PC-9 (cell line): ENCODE results near the gene APEH. TPM values are rescaled to one million over a fixed set of nuclear protein-coding genes. Genes with fewer than 3 reads are reported as not detected.

Experiments used
- BruUV-seq: library from RNA; stranded (reverse); fragments of 400-500 nt; replicated peaks from 2 replicates; lab custom pipeline; 2021; lab: Mats Ljungman, UMichigan
- CTCF ChIA-PET: fragments of 300-600 bp; sonication (Branson Sonifier 250); formaldehyde crosslinking; loops from one replicate; lab custom pipeline; 2022; ENCODE audit warnings: antibody characterized with exemption; lab: Charles Lee
- POLR2A ChIA-PET: fragments of 300-600 bp; sonication (Branson Sonifier 250); formaldehyde crosslinking; loops from one replicate; lab custom pipeline; 2022; ENCODE audit warnings: antibody characterized with exemption; ENCODE audit not compliant: unreplicated experiment; lab: Charles Lee
- DNase-seq, 2 experiments: peaks; one replicate each; pipeline versions ENCODE4 v3.0.0 to v3.0.0-alpha.2; 2015 to 2022; ENCODE audit warnings: mixed read lengths in 1 of 2
- H2AFZ ChIP-seq: fragments of 200-600 bp; sonication (generic); 2 replicates; pipeline ENCODE4 v1.8.1; 2017; ENCODE audit warnings: antibody characterized with exemption
- H3F3A ChIP-seq: fragments of 200-600 bp; sonication (generic); 2 replicates; pipeline ENCODE4 v1.8.1; 2017; ENCODE audit warnings: antibody characterized with exemption, mild to moderate bottlenecking, low read depth; ENCODE audit not compliant: insufficient read depth
- H3K27ac ChIP-seq: fragments of 200-600 bp; sonication (generic); 2 replicates; pipeline ENCODE4 v1.6.1; 2016; ENCODE audit warnings: mixed run types
- H3K27me3 ChIP-seq: fragments of 200-600 bp; sonication (generic); 2 replicates; pipeline ENCODE4 v1.6.1; 2016; ENCODE audit warnings: low read depth, mixed run types; ENCODE audit not compliant: insufficient read depth
- H3K36me3 ChIP-seq: fragments of 200-600 bp; sonication (generic); 2 replicates; pipeline ENCODE4 v1.6.1; 2016; ENCODE audit warnings: low read depth, mixed run types
- H3K4me1 ChIP-seq: fragments of 200-600 bp; sonication (generic); replicated peaks from 2 replicates; pipeline ENCODE4 v1.6.1; 2016; ENCODE audit warnings: mixed run types; ENCODE audit not compliant: insufficient read depth
- H3K4me2 ChIP-seq: fragments of 200-600 bp; sonication (generic); 2 replicates; pipeline ENCODE4 v1.6.1; 2017; ENCODE audit warnings: mixed run types
- H3K4me3 ChIP-seq: fragments of 200-600 bp; sonication (generic); 2 replicates; pipeline ENCODE4 v1.6.1; 2016; ENCODE audit warnings: mixed run types
- H3K79me2 ChIP-seq: fragments of 200-600 bp; sonication (generic); 2 replicates; pipeline ENCODE4 v1.6.1; 2017; ENCODE audit warnings: low read depth, mixed run types
- H3K9me2 ChIP-seq: fragments of 200-600 bp; sonication (generic); 2 replicates; pipeline ENCODE4 v1.8.1; 2017; ENCODE audit warnings: mild to moderate bottlenecking; ENCODE audit not compliant: insufficient read depth
- H3K9me3 ChIP-seq: fragments of 200-600 bp; sonication (generic); 2 replicates; pipeline ENCODE4 v1.8.1; 2016; ENCODE audit warnings: low read depth; ENCODE audit not compliant: insufficient read depth
- H4K20me1 ChIP-seq: fragments of 200-600 bp; sonication (generic); 2 replicates; pipeline ENCODE4 v1.8.1; 2017; ENCODE audit not compliant: insufficient read depth
- CTCF ChIP-seq: fragments of 200-600 bp; sonication (generic); conservative IDR thresholded peaks from 2 replicates; pipeline ENCODE4 v1.6.1; 2017; ENCODE audit warnings: mixed run types, antibody characterized with exemption, mild to moderate bottlenecking, moderate library complexity
- EZH2 ChIP-seq: fragments of 200-600 bp; sonication (generic); IDR thresholded peaks from 2 replicates; pipeline ENCODE4 v1.8.0; 2017; ENCODE audit warnings: antibody characterized with exemption, low read depth
- intact Hi-C: fragments of 100-400 bp; cut with micrococcal nuclease; formaldehyde crosslinking; loops from one replicate; pipeline ENCODE4 v1.10.0; 2022; ENCODE audit not compliant: unreplicated experiment
- total RNA-seq: library from RNA; stranded (reverse); gene quantifications from 2 replicates; pipeline ENCODE4 v1.2.3, GENCODE V29; 2021

The APEH gene
- total RNA-seq, 1 experiment from 2014 or later = 131 TPM

- Histone ChIP-seq H3K9me3 (no peaks in the 10 kb centered on the region), H3K4me1 (peaks cover 13% of the 10 kb centered on the region), H3K79me2 (no peaks in the 10 kb centered on the region), H4K20me1 (no peaks in the 10 kb centered on the region), H3F3A (peaks cover 4% of the 10 kb centered on the region; the same call in 1 of the 2 replicates), H2AFZ (no peak overlapping the region), H3K36me3 (no peaks in the 10 kb centered on the region), H3K9me2 (no peaks in the 10 kb centered on the region), H3K27me3 (no peaks in the 10 kb centered on the region), H3K4me2 (no peak overlapping the region), H3K4me3 (no peak overlapping the region), H3K27ac (no peak overlapping the region)
- ChIA-PET CTCF (no interaction called here), POLR2A (no interaction called here)
- TF ChIP-seq CTCF (no peak), EZH2 (no peak)
- intact Hi-C loops = no loop called here
- DNase-seq = no peak
- no TSS peak for BruUV-seq
Observed at GRCh38 chr3:49642708-49643145, 31.4 kb upstream of the APEH start.

DNA sequence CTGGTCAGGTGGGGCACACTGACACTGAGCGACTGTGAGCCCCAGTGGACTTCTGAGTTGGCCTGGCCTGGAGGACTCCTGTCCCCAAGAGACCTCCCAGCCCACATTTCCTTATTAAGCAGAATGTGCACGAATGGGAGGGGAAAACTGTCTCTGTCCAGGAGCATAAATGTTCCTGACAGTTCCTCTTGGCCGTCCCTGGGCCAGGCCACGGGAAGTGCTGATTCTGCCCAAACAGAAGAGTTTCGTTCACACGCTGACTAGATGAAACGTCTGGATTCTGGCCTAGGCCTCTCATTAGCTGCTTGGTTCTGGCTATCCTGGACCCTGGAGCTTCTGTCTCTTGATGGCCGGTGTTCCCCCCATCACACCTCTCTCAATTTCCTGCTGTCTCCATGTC, 29.5 kb upstream of the APEH start:
- ChIA-PET POLR2A (interaction anchor here (0.6 kb wide), 1 partner anchor 25 kb away, joined by 8 read pairs; no protein-coding TSS in a partner anchor), CTCF (no interaction called here)
- Histone ChIP-seq H3K9me2 (no peaks in the 10 kb centered on the region), H3K36me3 (no peaks in the 10 kb centered on the region), H4K20me1 (no peaks in the 10 kb centered on the region), H2AFZ (no peak overlapping the region), H3K27me3 (no peaks in the 10 kb centered on the region), H3K9me3 (no peaks in the 10 kb centered on the region), H3K4me1 (no peaks in the 10 kb centered on the region), H3F3A (no peaks in the 10 kb centered on the region), H3K27ac (no peak overlapping the region), H3K4me2 (no peak overlapping the region), H3K79me2 (no peaks in the 10 kb centered on the region), H3K4me3 (no peak overlapping the region)
- intact Hi-C loops = no loop called here
- TF ChIP-seq EZH2 = no peak
- no peak for TF ChIP-seq CTCF
- no peak for DNase-seq
- no TSS peak for BruUV-seq

GRCh38 chr3:49646236-49646635, 27.9 kb upstream of the APEH start:
- H3K27me3 ChIP-seq = no peaks in the 10 kb centered on the region
- no peaks in the 10 kb centered on the region for H3K4me1 ChIP-seq
- H3K9me3 ChIP-seq = no peaks in the 10 kb centered on the region
- H3K4me3 ChIP-seq = no peak overlapping the region
- no peaks in the 10 kb centered on the region for H3K79me2 ChIP-seq
- no peaks in the 10 kb centered on the region for H4K20me1 ChIP-seq
- no peak overlapping the region for H3K4me2 ChIP-seq
- H3K27ac ChIP-seq = no peak overlapping the region
- no peaks in the 10 kb centered on the region for H3F3A ChIP-seq
- no peak overlapping the region for H2AFZ ChIP-seq
- TF ChIP-seq EZH2 (no peak), CTCF (no peak)
- ChIA-PET CTCF (no interaction called here), POLR2A (interaction anchor here (0.7 kb wide), 1 partner anchor 17 kb away, joined by 3 read pairs; no protein-coding TSS in a partner anchor)
- no peak for DNase-seq
- H3K36me3 ChIP-seq = no peaks in the 10 kb centered on the region
- intact Hi-C loops = no loop called here
- H3K9me2 ChIP-seq = no peaks in the 10 kb centered on the region
- BruUV-seq = no TSS peak
